Hematopoietic multipotent progenitor cell treated with erythropoietin and hydrocortisone succinate and interleukin-3 and kit ligand, for 15 days (in vitro differentiated cells): ENCODE results near the gene PRKACB.
"Not testable (repeated sequence)": the region's sequence is repeated elsewhere in the genome, so short reads cannot be mapped to it uniquely, and the experiment has no call there.

Experiments used
- DNase-seq: peaks from one replicate; pipeline ENCODE4 v3.0.0-alpha.2; 2015; ENCODE audit warnings: low spot score

PRKACB gene

DNA sequence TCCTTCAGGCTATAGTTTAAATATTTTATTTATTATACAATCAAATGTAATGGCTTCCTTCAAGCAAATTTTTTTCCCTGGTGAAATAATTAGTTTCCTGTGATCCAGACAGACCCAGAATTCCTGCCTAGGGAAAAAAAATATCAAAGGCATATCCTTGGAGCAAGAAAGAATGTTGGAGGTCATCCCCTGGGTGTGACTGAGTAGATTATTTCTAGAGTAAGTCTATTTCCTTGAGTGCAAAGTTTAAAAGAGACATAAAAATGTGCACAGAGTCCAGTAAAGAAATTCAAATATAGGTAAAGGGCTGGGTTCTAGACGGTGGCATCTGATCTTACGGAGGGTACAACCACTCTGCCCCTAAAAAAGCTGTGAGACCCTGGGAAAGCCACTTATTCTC, 125.2 kb downstream of the PRKACB start:
- no peak for DNase-seq

DNA sequence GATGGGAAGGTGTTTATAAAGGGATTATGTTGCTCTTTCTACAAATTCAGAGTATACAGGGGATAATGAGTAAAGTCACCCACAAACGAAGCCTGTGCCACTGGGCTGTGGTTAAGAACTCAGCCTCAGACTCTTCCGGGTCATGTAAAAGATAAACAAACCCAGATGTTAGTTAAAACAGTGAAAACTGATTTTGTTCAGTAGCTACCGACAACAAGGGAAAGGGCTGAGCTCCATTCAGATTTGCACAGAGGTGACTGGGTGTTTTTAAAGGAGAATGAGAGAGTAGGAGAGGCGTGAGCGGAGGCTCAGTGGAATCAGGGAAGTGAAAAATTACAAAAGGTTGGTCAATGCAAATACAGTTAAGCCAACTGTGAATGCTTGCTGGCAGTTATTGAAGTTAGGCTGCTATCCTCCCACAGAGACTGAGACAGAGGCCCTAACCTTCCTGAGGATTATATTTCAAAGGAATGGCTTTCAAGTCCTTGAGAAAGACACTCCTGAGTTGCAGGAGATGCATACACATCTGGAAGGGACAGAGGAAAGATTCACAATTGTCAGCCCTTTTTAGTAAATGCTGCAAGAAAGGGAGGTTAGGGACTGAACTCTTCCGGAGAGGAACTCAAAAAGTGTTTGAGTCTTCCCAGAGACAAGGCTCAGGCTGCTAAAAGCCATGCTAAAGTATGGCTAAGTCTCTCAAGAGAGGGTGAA, 127.5 kb downstream of the PRKACB start:
- no peak for DNase-seq

DNA sequence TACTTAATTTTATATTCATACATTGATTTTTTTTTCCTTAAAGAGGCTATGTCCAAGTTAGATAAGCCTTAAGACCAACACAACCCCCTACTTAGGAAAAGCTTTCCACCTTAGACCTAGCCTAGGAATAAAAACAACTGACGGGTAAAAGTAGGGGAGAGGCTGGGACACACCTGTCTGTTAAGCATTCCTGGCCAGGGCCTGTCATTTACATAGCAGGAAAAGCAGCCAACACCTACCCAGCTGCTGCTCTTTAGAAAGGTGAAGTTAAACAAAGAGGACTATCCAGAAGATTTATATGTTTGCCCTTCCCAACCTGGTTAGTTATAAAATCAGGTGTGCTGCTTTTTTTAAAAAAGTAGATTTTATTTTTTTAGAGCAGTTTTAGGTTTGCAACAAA, 128.3 kb downstream of the PRKACB start:
- DNase-seq = no peak

DNA sequence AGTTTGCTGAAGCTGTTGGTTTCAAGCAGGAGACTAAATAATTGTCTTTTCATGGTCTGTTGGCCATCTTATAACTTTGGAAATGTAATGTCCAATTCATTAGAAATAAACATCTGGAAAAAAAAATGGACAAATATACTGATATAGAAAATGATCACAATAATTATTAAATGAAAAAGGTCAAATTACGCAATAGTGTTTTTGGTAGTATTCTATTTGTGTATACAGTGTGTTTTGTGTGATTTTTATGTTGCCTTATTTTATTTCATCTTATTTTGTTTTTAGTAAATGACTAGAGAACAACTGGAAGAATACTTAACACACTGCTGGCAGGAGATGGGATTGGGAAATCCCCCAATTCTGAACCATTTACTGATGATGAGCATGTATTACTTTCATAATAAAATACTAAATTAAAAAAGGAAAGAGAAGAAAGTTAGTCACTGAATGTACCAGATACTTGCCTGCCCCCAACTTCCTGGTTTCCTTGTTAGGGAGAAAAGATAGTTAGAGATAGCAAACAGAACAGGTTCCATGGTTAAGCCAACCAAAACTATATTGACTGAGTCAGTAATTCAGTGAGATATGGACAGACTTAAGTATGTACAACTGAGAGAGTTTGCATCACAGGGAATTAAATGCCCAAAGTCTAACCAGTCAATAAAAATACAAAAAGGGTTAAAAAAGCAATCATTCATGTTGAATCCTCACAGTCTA, 133.4 kb downstream of the PRKACB start:
- no peak for DNase-seq

GRCh38 chr1:84278905-84279304, 134.8 kb downstream of the PRKACB start:
- DNase-seq = no peak

DNA sequence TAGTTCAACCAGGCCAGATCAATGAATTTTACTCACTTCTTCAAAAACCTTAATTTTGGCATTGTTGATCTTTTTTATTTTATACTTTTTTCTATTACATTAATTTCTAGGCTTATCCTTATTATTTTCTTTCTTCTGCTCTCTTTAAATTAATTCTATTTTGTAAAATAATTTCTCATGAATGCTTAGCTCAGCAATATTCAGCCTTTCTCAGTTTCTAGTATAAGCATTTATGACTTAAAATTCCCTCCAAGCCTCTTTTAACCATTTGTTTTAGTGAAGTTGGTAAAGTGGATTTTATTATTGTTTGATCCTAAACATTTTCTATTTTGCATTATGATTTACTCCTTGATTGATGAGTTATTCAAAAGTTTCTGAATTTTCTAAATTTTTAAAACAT, 136.8 kb downstream of the PRKACB start:
- DNase-seq = no peak

DNA sequence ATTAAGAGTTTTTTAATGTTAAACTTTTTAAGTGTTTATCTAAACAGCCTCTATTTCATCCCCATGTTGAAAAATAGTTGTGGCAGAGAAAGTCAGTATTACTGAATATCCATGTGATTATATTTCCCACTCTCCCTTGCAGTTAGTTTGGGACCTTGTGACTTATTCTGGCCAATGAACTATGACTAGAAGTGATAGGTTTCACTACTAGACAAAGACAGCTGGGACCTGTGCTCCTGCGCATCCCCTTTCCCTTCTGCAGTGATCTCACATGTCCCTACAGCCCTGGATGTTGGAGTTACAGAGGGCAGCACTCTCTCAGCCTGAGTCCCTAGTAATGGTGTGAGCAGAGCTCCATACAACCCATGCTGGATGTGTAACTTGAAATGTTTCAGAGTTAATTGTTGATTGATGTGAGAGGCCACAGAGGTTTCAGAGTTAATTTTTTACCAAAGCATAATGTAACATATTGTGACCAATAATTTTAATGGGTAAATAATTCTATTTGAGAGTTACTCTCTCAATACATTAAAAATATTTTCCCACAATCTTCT, 138.8 kb downstream of the PRKACB start:
- DNase-seq = no peak

DNA sequence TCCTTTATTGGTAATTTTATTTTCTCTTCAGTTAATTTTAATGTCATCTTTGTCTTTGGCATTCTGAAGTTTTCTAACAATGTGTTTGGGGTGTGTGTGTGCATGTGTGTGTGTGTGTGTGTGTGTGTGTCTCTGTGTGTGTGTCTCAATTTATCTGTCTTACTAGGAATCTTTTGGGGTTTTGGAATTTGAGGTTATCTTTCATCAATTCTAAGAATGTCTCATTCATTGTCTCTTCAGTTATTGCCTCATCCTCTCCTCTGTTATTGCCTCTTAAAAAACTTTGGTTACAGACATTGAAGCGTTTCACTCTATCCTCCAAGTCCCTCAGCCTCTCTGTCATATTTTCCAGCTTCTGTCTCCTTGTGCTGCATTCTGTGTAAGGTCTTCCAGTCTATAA, 139.3 kb downstream of the PRKACB start:
- DNase-seq = no peak

- no peak for DNase-seq
These were observed 142.0 kb downstream of the PRKACB start for GRCh38 chr1:84286071-84286470.

DNA sequence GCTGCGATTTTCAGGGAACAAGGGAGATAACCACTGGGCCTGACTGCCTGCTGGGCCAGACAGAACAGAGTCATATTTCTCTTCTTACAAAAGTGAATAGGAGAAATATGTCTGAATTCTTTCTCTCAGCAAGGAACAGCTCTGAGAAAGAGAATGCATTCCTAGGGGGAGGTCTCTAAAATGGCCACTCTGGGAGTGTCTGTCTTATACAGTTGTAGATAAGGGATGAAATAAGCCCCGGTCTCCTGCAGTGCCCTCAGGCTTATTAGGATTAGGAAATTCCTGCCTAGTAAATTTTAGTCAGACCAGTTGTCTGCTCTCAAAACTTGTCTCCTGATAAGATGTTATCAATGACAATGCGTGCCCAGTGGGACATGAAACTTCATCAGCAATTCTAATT, 143.3 kb downstream of the PRKACB start:
- DNase-seq = not testable (repeated sequence)
